Skeletal muscle satellite cell (primary cell): ENCODE measurements around the gene BRIX1.

Experiments used
- H3K27me3 ChIP-seq: 2 replicates; pipeline ENCODE4 v1.7.0; 2013; ENCODE audit warnings: low read length; ENCODE audit not compliant: control insufficient read depth, insufficient read depth
- H3K36me3 ChIP-seq: 2 replicates; pipeline ENCODE4 v1.7.0; 2013; ENCODE audit warnings: mild to moderate bottlenecking, control low read depth, low read length; ENCODE audit not compliant: insufficient read depth
- H3K4me1 ChIP-seq: 2 replicates; pipeline ENCODE4 v1.7.0; 2013; ENCODE audit warnings: low read length; ENCODE audit not compliant: control insufficient read depth, insufficient read depth
- H3K4me2 ChIP-seq: 2 replicates; pipeline ENCODE4 v1.7.0; 2013; ENCODE audit warnings: mild to moderate bottlenecking, low read length
- H3K4me3 ChIP-seq: 2 replicates; pipeline ENCODE4 v1.7.0; 2013; ENCODE audit warnings: low read length
- H3K9ac ChIP-seq: 2 replicates; pipeline ENCODE4 v1.7.0; 2013; ENCODE audit warnings: mild to moderate bottlenecking, low read depth, low read length, moderate library complexity
- H3K9me3 ChIP-seq: replicated peaks from 2 replicates; pipeline ENCODE4 v1.7.0; 2013; ENCODE audit warnings: mild to moderate bottlenecking, control low read depth, low read length

BRIX1 gene

DNA sequence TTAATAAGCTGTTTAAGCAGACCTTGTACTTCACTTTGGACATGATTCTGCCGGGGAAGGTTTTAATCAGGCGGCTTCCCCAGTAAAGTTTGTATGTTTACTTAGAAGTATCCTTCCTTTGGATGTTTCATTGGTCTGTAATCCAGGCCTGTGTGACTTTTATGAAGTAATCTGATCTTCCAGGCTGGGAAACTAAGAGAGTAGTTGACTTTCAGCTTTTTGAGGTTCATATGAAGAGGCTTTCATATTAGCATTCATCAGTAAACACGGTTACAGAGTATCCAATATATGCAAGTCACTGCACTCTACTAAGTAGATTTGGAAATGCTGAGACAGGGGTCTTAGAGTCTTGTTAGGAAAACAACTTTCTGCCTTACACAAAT is 14.9 kb downstream of the BRIX1 start:
- peak overlapping the region; percentile 86 for H3K9ac ChIP-seq

DNA sequence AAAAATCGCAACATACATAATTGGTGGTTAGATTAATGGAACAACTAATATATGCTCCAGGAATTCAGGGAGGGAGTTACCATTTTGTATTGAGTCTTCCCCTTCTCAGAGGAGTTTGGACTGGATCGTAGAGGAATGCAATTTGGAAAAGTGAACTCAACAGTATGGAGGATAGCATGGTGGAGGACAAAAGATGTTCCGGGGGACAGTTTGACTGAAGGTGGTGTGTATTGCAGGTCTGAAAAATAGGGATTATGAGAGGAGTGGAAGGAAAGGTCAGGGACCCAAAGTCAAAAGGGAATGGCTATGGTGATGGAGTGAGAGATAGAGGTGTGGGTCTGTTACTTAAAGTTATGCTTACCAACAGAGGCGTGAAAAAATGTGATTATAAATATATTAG is 15.4 kb downstream of the BRIX1 start:
- H3K27me3 ChIP-seq = no peaks in the 10 kb centered on the region
- peak overlapping the region; percentile 87 for H3K4me2 ChIP-seq
- peak overlapping the region; percentile 86 for H3K9ac ChIP-seq
- H3K4me3 ChIP-seq = peak overlapping the region; percentile 89
- peaks cover 10% of the 10 kb centered on the region for H3K4me1 ChIP-seq
- no peaks in the 10 kb centered on the region for H3K9me3 ChIP-seq
- peaks cover 21% of the 10 kb centered on the region for H3K36me3 ChIP-seq

More for the DNA sequence above, 14.9 kb downstream of the BRIX1 start:
- H3K4me3 ChIP-seq = peak overlapping the region; percentile 89
- peaks cover 22% of the 10 kb centered on the region for H3K36me3 ChIP-seq
- no peaks in the 10 kb centered on the region for H3K9me3 ChIP-seq
- peaks cover 10% of the 10 kb centered on the region for H3K4me1 ChIP-seq
- H3K4me2 ChIP-seq = peak overlapping the region; percentile 87
- no peaks in the 10 kb centered on the region for H3K27me3 ChIP-seq

DNA sequence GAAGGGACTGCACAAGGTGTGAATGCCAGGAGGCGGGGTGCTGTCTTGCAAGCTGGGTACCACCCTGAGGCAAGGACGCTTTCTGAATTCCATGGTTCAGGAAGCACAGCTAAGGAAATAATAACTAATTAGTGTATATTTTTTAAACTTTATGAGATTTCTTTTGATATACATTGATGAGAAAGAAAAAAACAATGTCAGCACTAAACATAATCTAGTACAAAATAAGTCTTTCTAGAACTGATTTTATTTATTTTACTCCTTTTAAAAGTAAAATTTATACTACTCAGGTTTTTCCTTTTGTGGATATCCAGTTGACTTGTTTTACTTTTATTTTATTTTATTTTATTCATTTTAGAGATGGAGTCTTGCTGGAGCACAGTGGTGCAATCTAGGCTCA is 17.4 kb downstream of the BRIX1 start:
- Histone ChIP-seq H3K9me3 (no peaks in the 10 kb centered on the region), H3K4me2 (no peak overlapping the region), H3K27me3 (no peaks in the 10 kb centered on the region), H3K4me3 (no peak overlapping the region), H3K9ac (no peak overlapping the region), H3K4me1 (peaks cover 10% of the 10 kb centered on the region), H3K36me3 (peaks cover 21% of the 10 kb centered on the region)

DNA sequence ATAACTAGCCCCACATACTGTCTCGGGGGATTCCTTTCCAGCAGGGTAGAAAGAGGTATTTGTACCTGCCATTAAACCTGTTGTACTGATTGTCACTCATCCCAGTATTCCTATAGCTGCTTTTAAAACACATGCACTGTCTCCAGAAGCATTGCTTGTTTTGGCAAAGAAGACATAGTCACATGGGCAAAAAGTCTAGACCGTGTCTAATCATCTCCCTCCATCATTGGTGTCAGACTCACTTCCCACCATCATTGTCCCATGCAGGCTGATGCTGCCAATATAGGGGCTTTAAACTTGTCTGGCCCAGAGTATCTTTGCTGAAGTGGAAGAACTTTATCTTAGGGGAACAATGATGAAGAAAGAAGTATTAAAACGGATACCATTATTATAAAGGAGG is 26.4 kb downstream of the BRIX1 start:
- Histone ChIP-seq H3K4me3 (no peak overlapping the region), H3K4me2 (no peak overlapping the region), H3K9me3 (no peaks in the 10 kb centered on the region), H3K36me3 (peaks cover 65% of the 10 kb centered on the region), H3K9ac (no peak overlapping the region), H3K27me3 (no peaks in the 10 kb centered on the region), H3K4me1 (no peaks in the 10 kb centered on the region)

DNA sequence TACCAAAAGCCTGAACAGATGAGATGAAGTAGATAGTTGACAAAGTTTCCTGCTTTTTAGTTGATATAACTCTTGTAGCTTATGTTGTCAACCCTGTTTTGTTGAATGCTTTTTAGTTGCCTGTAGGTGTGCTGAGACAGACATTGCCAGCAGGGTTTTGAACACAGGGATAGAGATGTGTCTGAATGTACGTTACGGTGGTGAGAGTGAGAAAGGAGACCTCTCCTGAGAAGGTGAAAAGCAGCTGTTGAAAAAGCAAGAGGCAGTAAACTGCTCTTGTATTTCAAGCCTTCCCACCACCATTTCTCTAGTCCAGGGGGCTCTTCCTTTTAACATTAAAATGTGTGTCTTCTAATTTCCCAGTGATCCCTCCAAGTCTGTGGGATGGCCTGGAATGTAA is 28.5 kb downstream of the BRIX1 start:
- Histone ChIP-seq H3K9me3 (no peaks in the 10 kb centered on the region), H3K4me3 (no peak overlapping the region), H3K36me3 (peaks cover 50% of the 10 kb centered on the region), H3K4me1 (no peaks in the 10 kb centered on the region), H3K9ac (no peak overlapping the region), H3K4me2 (no peak overlapping the region), H3K27me3 (no peaks in the 10 kb centered on the region)

DNA sequence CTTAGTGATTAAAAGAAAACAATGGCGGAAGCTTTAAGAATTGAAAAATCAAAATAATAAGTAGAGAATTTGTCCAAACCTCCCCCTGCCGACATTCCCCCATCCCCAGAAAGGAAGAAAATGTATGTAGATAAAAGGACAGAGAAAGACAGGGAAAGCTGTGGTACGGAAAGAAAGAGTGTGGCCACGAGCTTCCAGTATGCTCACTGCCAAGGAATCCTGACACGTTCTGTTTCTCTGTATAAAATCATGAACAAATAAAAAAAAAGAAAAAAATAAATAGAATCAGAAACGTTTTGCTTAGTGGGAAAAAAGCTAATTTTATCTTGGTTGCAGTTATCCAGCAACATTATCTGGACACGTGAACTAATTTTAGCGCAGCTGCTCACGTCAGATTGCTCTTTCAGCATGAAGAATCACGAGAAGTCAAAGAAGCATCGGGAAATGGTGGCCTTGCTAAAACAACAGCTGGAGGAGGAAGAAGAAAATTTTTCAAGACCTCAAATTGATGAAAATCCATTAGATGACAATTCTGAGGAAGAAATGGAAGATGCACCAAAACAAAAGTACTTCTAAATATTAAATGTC is 29.0 kb downstream of the BRIX1 start:
- H3K36me3 ChIP-seq = peaks cover 52% of the 10 kb centered on the region
- no peaks in the 10 kb centered on the region for H3K4me1 ChIP-seq
- H3K4me3 ChIP-seq = no peak overlapping the region
- no peak overlapping the region for H3K9ac ChIP-seq
- H3K4me2 ChIP-seq = no peak overlapping the region
- no peaks in the 10 kb centered on the region for H3K9me3 ChIP-seq
- H3K27me3 ChIP-seq = no peaks in the 10 kb centered on the region

DNA sequence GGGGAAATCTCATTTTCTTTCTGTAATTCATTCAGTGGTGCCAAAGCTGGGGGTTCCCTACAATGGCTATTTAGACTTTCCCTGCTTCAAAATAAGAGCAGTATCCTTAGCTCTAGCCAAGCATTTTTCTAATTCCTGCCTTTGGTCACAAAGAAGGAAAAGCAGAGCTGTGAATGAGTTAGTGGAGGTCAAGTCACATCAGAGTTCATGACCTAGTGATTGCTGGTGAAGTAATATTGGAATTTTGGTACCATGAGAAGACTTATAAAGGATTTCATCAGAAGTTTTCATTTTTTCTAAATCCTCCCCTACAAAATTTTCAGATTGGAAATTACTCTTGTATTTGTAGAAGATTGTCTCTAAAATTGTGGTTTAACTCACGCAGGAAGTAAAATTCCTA is 41.8 kb downstream of the BRIX1 start:
- Histone ChIP-seq H3K36me3 (peaks cover 23% of the 10 kb centered on the region), H3K4me3 (no peak overlapping the region), H3K9ac (no peak overlapping the region), H3K4me2 (no peak overlapping the region), H3K9me3 (no peaks in the 10 kb centered on the region), H3K4me1 (peaks cover 2% of the 10 kb centered on the region), H3K27me3 (no peaks in the 10 kb centered on the region)

DNA sequence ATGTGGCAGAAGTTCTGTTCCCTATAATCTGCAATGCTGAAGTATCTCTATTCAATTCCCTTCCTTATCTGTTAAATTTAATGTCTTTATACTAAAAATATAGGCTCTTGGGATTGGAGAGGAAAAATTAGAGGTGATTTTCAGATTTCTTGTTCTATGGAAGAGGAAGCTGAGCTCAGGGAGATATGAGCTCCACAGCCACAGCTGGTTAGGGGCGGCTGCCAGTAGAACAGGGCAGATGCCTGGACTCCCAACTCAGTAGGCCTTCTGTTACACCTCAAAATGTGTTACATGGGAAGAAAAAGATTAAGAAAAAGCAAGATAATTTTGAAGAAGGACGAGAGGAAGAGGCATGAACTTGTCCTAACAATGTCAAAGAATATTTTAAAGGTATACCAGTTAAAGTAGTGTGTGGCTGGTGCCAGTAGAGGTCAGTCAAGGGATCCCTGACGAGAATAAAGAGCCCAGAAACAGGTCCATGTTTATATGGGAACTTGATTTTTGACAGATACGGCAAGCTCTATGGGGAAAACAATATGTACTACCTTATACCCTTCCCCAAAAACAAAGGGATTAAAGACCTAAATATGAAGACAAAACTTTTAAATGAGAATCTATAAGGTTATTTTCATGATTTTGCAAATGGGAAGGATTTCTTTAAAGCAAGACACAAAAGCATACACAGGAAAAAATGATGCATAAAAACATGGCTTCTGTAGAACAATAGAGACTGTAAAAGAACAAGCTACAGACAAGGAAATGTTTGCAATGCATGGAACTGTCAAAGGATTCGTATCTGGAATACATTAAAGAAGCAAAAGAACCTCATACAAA is 42.6 kb downstream of the BRIX1 start:
- H3K9me3 ChIP-seq = no peaks in the 10 kb centered on the region
- peaks cover 21% of the 10 kb centered on the region for H3K36me3 ChIP-seq
- no peaks in the 10 kb centered on the region for H3K27me3 ChIP-seq
- no peak overlapping the region for H3K4me3 ChIP-seq
- no peak overlapping the region for H3K4me2 ChIP-seq
- peaks cover 2% of the 10 kb centered on the region for H3K4me1 ChIP-seq
- no peak overlapping the region for H3K9ac ChIP-seq

DNA sequence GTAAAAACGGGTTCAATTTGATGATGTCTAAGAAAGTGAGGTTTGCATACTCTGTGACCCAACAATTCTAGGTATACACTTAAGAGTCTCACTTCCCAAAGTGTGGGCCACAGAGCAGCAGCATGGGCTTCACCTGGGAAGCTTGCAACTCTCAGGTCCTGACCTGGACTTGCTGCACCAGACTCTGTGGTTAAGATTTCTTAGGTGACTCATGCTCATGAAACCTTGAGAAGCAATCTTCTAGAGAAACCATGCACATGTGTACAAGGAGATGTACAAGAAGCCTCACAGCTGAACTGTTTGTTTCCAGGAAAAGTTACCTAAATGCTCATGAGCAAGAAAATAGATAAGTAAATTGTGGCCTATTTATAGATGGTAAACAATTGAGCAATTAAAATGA is 43.8 kb downstream of the BRIX1 start:
- Histone ChIP-seq H3K4me2 (no peak overlapping the region), H3K4me3 (no peak overlapping the region), H3K9me3 (no peaks in the 10 kb centered on the region), H3K27me3 (no peaks in the 10 kb centered on the region), H3K4me1 (peaks cover 2% of the 10 kb centered on the region), H3K36me3 (peaks cover 19% of the 10 kb centered on the region), H3K9ac (no peak overlapping the region)

DNA sequence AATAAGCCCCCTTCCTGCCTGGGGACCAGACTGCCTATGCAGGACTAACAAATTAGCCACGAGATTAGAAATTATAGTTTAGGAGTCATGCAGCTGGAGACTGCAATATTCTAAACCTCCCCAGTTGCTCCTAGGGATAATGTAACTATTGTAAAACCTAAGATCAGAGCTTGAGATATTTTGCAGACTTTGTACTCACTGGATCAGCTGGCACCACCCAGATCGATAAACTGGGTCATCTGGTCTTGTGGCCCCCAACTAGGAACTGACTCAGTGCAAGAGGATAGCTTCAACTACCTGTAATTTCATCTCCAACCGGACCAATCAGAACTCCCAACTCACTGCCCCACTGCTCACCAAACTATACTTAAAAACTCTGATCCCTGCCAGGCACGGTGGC is 52.0 kb downstream of the BRIX1 start:
- Histone ChIP-seq H3K9me3 (no peaks in the 10 kb centered on the region), H3K4me3 (no peak overlapping the region), H3K4me1 (no peaks in the 10 kb centered on the region), H3K27me3 (no peaks in the 10 kb centered on the region), H3K9ac (no peak overlapping the region), H3K4me2 (no peak overlapping the region), H3K36me3 (no peaks in the 10 kb centered on the region)

DNA sequence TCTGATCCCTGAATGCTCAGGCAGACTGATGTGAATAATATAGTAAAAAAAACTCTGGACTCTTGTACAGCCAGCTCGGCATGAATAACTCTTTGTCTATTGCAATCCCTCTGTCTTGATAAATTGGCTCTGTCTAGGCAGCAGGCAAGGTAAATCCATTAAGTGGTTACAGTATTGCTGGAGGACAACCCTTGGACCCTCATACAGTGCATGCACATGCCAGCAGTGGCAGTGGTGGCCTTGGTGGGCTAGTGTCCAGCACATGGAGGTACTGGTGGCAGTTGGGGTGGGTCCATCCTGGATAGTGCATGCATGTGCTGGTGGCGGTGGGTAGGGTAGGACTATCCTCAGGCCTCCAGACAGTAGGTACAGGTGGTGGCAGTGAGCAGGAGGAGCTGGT is 52.7 kb downstream of the BRIX1 start:
- Histone ChIP-seq H3K9me3 (no peaks in the 10 kb centered on the region), H3K4me2 (no peak overlapping the region), H3K36me3 (no peaks in the 10 kb centered on the region), H3K4me1 (no peaks in the 10 kb centered on the region), H3K4me3 (no peak overlapping the region), H3K9ac (no peak overlapping the region), H3K27me3 (no peaks in the 10 kb centered on the region)

DNA sequence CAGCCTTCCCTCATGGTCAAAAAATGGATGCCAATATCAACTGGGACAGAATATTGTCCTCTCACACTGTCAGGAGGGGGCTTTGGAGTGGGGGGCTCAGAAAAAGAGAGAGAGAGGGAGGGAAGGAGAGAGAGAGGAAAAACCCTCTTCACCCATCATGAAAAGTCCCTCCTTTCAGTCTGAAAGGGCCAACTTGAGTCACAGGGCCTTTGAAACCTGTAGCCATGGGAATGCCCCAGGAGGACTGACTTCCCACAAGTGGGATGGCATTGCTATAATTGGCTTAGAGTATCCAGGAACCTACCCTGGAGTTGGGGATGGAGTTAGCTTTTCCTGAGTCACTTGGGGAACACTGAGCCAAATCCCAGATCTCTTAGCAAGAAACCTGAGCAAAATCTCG is 55.0 kb downstream of the BRIX1 start:
- H3K9me3 ChIP-seq = no peaks in the 10 kb centered on the region
- H3K4me3 ChIP-seq = no peak overlapping the region
- no peaks in the 10 kb centered on the region for H3K36me3 ChIP-seq
- no peaks in the 10 kb centered on the region for H3K4me1 ChIP-seq
- no peaks in the 10 kb centered on the region for H3K27me3 ChIP-seq
- no peak overlapping the region for H3K9ac ChIP-seq
- H3K4me2 ChIP-seq = no peak overlapping the region
